GM21423 (cell line): Measurements from ENCODE around the gene NACA2.
"Not testable (repeated sequence)": the region's sequence is repeated elsewhere in the genome, so short reads cannot be mapped to it uniquely, and the experiment has no call there.

Source experiments
- ATAC-seq: cut with Tn5 transposase; IDR thresholded peaks from one replicate; pipeline ENCODE4 v1.9.1; 2021; ENCODE audit warnings: mild to moderate bottlenecking, moderate library complexity; ENCODE audit not compliant: unreplicated experiment

The NACA2 gene

DNA sequence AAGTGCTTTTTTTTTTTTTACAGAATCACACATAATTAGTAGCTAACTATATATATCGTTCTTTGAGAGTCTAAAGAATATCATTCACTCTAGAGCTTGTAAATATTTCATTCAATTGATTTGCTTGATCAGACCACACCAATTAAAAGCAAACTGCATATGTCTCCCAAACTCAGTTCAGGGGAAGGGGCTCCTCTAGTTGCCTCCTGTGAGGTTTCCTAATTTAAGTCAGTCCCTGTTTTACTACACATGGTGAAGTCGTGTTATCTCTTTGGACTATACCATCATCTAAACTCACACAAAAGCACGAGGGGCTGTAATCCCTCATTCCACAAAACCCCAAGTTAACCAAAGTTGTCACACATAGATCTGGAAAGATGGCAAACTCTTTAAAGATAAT, 11.7 kb downstream of the NACA2 start:
- no peak for ATAC-seq

DNA sequence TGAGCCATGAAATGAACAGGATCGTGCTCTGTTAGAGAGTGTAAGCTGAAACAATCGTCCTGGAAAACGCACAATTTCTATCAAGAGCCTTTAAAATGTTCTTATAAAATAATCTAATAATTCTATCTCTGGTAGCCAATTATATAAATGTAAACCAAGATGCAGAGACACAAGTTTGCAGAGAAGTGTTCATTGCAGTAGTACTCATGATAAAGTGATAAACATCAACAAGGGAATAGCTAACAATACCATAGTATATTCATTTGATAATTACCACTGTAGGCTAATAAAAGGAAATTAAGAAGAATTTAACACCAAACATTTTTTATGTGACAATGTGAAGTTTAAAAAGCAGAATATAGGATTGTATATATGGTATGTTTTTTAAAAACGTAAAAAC, 12.4 kb downstream of the NACA2 start:
- no peak for ATAC-seq

DNA sequence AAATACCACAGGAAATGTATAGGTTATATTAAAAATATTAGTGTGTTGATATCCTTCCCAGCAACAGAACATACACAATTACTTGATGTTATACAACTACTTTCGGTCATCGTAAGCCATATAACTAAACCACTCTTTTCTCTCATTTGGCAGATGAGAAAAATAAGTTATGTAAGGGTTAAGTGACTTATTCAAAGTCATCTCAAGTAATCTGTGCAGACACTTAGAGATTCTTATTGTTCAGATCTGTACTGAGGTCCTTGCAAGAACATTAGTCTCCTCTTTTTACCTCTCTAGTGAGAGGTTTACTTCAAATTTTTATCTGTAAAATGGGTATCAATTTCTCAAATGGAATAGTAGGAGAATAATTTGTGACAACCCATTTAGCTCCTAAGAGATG, 15.0 kb downstream of the NACA2 start:
- ATAC-seq: no peak

DNA sequence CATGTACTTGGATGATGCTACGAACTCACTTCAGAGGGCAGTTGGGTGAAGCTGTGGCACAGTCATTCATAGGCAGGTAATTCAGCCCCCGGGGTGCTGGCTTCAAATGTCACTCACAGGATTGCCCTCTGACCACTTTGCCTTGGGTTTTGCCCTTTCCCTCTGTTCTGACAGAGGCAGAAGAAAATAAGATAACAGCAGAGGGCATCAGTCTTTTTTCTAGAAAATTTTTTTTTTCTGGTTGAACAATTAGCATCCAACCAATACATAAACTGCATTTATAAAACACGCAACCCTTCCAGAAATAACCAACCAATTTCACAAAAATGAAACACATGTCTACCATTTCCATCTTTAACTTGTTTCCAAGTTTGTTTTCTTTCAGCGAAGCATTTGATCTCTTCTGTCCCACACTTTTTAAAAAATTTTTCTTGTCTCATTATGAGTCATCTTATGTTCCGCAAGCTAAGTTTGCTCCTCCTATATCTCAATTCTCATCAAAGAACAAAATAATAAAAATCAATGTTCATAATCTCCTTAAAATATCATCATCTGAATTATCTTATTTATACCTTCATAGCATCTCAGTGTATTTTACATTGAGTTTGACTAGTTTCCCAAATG, 15.6 kb downstream of the NACA2 start:
- no peak for ATAC-seq

DNA sequence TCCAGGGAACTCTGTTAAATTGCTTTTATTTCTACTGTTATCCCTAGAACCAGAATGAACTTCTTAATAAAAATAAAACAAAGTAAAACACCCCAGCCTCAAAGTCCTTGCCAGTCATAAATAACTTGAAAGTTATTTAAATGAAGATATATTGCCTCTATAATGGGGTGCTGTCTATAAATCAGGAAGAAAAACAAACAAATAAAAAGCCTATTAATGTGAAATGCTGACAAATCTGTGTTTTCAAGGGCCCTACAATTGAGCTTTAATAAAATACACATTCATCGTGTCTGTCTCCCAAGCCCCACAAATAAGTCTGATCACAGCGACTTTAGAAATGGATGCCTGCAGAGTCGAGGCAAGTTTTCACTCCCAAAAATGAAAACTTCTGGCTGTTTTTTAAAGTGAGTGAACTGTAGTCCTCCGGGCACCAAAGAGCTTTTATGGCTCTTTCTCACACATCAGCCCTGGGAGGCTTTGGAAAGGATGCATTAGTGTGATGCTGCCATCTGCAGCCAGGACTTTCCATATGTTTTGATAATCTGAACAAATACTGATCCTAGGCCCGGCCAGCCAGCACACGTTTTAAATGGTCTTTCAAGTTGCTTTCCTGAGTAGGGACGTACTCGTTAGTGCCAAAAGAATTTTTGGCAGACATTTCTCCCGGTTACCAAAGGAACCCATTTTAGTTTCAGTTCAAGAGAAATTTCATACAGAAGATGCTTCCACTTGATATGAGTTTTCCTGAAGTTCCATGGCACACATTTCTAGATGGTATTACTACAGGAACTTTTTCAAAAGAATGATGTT, 16.3 kb downstream of the NACA2 start:
- ATAC-seq: no peak

DNA sequence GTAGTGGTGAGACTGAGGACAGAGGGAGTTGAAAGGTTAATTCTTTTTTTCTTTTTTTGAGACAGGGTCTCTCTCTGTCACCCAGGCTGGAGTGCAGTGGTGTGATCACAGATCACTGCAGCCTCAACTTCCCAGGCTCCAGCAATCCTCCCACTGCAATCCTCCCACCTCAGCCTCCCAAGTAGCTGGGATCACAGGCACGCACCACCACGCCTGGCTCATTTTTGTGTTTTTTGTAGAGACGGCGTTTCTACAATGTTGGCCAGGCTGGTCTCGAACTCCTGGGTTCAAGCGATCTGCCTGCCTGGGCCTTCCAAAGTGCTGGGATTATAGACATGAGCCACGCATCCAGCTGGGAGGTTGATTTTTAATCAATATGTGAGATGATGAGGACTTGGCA, 18.5 kb downstream of the NACA2 start:
- not testable (repeated sequence) for ATAC-seq

DNA sequence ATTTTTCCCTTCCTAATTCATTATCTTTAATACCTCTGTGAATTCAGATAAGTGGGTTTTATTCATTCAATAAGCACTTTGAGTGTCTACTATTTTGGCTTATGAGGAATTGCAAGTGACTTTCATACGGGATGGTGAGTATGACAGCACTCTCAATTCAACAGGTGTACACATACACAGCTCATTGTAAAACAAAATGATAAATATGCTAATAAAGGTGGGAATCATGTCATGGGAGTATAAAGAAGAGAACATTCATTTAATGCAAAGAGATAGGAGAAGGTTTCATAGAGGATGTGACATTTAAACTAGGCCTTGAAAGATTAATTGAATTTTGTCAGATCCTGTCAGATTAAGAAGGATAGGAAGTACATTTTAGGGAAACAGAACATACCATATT, 19.4 kb downstream of the NACA2 start:
- ATAC-seq: no peak

DNA sequence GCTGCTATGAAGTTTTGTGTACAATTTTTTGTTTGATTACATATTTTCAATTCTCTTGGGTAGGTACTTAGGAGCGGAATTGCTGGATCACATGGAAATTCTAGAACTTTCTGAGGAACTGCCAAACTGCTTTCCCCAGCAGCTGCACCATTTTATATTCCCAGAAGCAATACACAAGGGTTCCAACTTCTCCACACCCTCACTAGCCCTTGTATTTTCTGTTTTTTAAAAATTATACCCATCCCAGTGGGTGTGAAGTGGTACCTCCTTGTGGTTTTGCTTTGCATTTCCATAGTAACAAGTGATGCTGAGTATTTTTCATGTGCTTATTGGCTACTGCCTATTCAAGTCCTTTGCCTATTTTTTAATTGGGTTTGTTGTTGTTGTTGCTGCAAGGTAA, 20.9 kb downstream of the NACA2 start:
- no peak for ATAC-seq

DNA sequence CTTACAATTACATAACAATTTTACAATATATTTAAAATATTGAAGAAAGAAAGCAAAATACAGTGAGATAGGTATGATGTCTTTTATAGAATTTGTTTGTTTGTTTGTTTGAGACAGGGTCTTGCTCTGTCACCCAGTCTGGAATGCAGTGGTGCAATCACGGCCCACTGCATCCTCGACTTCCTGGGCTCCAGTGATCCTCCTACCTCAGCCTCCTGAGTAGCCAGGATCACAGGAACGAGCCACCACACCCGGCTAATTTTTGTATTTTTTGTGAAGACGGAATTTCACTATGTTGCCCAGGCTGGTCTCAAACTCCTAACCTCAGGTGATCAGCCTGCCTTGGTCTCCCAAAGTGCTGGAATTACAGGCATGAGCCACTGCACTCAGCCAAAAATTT, 21.5 kb downstream of the NACA2 start:
- not testable (repeated sequence) for ATAC-seq

DNA sequence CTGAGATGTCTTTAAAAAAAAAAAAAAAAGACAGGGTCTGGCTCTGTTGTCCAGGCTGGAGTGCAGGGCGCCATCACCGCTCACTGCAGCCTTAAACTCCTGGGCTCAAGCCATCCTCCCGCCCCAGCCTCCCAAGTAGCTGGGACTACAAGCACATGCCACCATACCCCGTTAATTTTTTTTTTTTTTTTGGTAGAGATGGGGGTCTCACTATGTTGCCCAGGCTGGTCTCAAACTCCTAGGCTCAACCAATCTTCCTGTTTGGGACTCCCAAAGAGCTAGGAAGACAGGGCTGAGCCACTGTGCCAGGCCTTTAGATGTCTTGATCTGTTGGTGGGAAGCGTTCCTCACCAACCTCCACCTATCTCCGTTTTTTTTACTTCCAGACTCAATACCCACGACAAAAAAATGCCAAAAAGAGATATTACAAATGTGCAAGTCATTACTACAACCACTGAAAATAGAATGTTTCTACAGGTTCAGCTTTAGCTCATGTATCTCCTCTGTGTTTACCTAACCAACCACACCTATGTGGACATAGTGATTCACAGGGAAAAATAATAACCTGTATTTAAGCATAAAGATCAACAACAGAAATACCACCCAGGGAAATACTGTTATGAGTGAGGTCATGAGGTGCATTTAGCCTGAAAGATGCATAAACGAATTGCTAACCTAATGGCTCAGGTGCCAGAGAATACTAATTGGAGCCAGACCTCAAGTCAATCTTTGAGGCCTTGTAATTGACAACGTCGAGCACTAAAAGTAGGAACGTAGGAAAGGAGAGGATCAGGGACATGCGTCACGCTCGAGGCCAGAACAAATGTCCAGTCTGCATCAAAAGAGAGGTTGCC, 22.6 kb downstream of the NACA2 start:
- no peak for ATAC-seq

DNA sequence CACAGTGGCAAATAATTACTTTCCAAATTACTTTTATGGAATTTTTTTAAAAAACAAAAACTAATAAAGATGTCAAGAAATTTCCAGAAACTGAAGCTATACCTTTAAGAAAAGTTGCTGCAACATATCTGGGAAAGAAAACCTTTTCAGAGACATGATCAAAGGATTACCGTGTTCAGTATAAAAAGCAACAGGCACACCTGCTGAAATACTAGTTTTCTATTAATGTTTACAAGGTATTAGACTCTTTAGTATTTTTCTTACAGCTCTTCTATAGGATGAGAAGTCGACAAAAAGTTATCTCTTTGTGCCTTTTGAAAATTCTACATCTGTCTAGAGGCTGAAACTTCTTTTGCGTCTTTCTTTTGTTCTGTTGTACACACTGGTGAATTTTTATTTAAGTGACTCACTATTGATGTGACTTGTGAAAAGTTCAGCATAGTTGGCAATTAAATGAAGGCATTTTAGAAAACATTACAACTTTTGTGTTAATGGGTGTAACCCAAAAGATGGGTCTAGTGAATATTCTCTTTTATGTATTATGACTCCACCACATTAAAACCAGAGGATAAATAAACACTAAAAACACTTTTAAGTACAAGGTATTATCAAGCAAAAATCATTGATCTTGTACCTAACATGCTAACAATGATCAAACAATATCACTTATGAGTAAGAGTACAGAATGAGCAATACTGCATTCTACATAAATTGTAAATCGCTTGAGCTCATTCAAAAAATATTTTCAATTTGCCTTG, 23.8 kb downstream of the NACA2 start:
- no peak for ATAC-seq

DNA sequence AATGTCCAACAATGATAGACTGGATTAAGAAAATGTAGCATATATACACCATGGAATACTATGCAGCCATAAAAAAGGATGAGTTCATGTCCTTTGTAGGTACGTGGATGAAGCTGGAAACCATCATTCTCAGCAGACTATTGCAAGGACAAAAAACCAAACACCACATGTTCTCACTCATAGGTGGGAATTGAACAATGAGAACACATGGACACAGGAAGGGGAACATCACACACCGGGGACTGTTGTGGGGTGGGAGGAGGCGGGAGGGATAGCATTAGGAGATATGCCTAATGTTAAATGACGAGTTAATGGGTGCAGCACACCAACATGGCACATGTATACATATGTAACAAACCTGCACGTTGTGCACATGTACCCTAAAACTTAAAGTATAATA, 24.6 kb downstream of the NACA2 start:
- ATAC-seq: not testable (repeated sequence)

DNA sequence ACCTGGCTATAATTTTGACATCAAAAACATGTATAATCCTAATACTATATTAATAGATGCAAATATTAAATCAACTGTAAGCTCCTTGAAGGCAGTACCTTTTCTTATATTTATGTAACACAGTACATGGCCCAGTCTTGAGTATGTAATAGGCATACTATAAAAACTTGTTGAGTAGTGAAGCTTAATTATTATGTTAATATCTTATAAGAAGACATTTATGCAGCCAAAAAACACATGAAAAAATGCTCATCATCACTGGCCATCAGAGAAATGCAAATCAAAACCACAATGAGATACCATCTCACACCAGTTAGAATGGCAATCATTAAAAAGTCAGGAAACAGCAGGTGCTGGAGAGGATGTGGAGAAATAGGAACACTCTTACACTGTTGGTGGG, 25.2 kb downstream of the NACA2 start:
- not testable (repeated sequence) for ATAC-seq

DNA sequence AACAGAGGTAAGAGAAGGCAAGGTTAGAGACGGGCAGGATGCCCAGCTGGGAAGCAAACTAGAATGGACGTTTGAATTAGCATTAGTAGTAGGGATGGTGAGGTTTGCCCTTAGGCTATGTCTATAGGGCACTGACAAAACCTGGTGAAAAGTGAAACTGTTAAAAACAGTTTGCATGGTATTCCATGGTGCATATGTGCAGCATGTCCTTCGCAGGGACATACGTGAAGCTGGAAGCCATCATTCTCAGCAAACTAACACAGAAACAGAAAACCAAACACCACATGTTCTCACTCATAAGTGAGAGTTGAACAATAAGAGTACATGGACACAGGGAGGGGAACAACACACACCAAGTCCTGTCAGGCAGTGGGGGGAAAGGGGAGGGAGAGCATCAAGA, 25.8 kb downstream of the NACA2 start:
- ATAC-seq: no peak

DNA sequence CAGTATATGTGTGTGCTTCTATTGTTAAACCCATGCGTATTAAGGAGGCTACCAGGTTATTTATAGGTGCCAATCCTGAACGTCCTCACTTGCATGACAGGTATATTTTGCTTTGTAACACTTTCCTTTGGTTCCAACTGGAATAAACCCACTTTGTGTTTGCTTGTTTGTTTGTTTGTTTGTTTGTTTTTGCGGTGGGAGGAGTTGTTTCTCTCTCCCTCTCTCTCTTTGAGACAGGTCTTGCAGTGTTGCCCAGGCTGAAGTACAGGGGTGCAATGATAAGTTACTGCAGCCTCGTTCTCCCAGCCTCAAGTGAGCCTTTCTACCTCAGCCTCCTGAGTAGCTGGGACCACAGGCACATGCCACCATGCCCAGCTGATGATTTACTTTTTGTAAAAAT, 28.7 kb downstream of the NACA2 start:
- ATAC-seq: no peak

DNA sequence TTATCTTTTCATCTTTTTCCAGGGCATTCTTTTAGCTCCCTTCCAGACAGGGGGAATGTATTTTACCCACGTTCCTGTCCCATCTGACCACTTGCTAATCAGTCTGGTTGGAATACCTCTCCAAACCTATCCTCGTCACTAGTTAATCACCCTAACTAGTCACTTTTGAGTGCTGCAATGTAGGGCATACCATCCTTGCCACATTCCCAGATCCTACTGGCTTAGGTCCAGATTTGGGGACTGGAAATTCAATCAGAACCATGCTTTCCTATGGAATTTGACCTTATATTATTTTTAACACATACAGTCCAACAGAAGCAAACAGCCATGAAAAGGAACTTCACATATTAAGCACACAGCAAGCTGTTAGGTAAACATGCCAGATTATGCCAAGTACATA, 29.7 kb downstream of the NACA2 start:
- ATAC-seq: no peak

DNA sequence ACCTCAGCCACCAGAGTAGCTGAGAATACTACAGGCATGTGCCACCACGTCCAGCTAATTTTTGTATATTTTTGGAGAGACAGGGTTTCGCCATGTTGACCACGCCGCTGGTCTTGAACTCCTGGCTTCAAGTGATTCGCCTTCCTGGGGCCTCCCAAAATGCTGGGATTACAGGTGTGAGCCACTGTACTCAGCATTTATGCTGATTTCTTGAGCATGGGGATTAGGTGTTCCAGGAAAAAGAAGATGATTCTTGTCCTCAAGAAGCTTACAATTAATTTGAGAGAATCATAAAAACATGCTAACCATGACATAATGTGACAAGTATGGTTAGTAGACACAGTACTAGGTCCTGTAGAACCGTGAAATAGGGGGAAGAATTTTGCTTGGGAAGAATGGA, 30.9 kb downstream of the NACA2 start:
- no peak for ATAC-seq

DNA sequence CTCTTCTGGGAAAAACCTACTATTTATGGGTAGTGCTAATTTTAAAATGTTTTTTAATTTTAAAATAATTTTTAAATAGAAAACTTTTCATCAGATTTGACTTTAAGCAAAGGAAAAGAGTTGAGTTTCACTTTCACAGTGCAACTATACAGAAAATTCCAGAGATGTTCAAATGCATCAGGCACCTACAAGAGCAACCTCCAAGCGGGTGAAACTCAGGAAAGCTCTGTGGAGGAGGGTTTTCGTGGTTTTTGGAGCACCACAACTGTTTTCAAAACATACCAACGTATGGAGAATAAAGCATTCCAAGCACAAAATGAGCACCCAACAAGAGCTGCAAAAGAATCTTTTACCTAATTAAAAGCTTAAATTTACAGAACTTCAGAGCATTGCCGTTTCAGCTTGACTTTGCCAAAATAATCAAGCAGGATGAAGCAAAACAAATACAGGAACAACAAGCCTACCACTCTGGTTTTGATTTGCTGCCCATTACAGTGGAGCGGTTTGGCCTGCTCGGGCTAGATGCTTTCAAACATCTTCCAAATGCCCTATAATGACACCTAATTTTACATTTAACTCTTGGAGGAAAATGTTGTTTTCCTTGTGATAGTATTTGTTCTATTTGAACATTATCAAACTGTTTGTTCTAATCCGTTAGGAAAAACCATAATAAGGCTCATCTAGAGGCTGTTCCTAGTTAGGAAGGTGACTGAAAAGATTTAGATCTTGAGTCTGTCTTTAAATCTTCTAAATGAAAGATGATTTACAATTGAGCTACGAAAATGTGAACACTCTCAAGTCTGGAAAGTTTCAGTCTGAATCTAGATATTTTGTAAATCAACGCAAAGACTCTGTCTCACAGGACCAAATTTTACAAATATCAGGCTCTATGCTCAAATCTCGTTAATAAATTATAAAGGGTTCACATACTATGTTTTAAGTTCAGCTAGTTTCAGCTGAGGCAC, 34.5 kb downstream of the NACA2 start:
- ATAC-seq: no peak

DNA sequence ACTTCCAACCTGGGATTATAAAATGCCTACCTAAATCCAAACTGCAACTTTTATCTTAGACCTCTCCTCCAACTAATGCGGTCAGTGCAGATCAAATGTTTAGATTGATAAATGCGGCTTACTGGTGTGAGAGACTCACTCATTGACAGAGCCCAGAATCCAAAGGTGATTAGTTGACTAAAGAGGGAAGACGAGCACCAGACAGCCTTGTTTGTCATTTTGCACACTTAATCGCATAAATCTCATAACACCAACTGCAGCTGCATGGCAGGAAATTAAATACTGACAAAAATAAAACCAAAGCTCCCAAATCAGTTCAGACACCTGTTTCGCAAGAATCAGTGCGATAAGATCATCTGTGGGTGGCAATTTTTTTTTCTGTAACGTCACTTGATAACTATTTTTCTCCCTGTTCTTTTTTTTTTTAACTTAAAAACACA, 35.9 kb downstream of the NACA2 start:
- ATAC-seq: no peak

DNA sequence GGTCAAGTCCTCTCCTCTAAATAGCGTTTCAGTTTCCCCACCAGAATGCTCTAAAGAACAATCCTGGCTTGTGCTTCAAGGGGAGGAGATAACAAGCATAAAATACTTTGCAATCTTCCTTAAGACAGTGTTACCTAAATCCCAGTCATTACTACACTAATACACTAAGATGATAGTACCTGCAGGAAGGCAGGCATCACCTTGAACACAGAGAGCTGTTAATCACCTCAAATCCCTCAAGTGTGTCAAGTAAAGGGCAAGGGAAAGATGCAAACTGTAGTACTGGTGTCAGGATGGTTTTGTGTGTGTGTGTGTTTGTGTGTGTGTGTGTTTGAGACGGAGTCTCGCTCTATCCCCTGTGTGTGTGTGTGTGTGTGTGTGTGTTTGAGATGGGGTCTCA, 36.8 kb downstream of the NACA2 start:
- no peak for ATAC-seq
